ENCODE results near the gene TPCN2.

DNA sequence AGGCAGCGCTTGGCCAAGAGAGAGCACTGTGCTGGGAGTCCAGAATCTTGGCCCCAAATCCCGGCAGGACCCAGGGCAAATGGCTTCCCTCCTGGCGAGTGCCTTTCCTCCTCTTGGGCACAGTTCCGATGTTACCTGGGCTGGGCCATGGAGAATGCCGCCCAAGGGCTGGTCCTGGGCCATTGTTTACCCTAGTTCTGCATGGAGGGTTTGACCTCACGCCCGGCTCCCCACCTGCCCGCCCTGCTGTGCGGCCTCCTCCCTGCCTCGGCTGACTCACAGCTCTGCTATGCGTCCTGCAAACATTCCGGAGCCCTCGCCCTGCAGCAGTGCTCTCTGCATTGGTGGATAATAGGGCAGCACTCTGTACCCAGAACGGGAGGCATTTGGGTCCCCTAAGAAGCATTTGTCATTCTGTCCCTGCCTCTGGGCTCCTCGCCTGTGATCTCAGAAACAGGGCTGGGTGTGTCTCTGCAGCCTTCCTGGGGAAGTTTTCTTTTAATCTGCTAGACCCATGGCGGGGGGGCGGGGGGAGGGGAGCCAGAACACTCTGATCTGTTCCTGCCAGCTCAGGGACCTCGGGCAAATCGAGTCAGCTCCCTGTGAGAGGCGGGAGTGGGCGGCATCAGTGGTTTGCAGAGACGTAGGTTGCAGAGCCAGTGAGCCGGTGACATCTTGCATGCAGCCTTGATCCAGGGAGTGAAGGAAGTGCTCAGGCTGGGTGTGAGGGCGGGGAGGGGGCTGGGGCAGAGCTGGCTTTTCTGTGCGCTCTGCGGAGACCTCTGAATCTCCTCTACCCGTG lies 74.1 kb downstream of the TPCN2 start:
- TF ChIP-seq, protein P1, sequence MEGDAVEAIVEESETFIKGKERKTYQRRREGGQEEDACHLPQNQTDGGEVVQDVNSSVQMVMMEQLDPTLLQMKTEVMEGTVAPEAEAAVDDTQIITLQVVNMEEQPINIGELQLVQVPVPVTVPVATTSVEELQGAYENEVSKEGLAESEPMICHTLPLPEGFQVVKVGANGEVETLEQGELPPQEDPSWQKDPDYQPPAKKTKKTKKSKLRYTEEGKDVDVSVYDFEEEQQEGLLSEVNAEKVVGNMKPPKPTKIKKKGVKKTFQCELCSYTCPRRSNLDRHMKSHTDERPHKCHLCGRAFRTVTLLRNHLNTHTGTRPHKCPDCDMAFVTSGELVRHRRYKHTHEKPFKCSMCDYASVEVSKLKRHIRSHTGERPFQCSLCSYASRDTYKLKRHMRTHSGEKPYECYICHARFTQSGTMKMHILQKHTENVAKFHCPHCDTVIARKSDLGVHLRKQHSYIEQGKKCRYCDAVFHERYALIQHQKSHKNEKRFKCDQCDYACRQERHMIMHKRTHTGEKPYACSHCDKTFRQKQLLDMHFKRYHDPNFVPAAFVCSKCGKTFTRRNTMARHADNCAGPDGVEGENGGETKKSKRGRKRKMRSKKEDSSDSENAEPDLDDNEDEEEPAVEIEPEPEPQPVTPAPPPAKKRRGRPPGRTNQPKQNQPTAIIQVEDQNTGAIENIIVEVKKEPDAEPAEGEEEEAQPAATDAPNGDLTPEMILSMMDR (IDR thresholded peaks at IDR 0.05; ENCODE audit: low read depth, low read length), result no peak
- TF ChIP-seq MYC (IDR thresholded peaks at IDR 0.05; ENCODE audit: low read depth, low read length), result no peak
